ENCODE data around the gene PLPPR5.

The PLPPR5 gene

DNA sequence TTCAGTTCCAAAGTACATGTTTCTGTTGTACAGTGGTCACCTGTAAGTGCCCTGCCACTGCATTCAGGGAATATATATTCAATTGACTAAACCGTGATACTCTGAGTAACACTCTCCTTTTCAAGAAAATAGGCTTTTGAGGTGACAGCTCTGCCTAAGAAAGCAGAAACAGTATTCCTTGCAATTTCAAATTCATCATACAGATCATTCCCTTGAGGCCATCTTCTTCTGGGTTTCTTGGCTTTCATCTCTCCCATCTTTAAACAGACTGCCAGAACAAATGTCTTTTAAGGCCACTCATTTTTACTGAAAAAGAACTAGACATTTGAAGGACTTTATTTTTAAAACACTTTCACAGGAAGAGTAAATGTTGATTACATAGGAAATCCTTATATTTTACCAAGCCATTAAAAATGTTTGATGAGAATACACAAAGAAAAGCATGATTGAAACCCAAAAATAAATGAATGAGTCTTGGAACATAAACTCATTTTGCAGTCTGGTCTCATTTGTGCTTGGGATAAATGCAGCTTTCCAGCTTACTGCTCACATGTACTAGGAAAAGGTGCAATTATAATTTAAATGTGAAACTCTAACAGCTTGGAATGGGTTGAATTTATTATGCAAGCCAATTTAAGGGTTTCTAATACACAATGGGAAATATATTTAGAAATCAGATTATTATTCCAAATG is 34.7 kb downstream of the PLPPR5 start:
- in situ Hi-C loops (cut with HindIII; ENCODE audit: low sequenced_read_pairs) = no loop called here

DNA sequence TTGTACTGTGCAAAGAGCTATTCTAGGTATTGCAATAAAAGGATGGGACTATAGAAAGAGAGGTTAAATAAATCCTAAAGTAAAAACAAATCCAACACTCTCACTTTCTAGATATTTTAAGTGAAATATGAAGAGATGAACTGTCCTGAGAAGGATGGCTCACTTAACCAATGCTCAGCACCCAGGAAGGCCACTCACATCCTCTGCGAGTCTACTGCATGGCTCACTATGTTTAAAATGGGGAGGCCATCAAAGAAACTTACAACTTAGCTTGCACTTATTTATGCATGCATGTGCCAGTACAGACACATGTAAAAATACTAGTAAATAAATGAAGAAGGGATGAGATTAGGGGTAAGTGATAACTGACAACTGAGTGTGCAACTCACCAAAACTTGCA is 37.5 kb downstream of the PLPPR5 start:
- in situ Hi-C loops (cut with HindIII; ENCODE audit: low sequenced_read_pairs) = no loop called here

DNA sequence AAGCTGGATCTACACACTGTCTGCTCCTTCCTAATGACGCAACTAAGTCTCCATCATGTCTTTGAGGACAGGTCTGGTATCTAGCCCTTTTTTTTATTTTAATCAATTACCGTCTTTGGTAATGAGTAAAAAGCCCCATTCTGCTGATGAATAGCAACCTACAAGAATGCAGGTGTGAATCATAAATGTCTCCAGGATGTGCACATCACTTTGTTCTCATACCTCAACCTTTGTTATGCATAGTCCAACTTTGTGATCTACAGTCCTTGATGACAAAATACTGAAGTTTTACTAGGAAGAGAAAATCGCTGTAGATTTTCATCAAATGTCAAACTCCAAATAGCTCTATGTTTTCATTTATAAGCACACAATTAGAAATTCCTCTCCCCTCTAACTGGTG is 39.3 kb downstream of the PLPPR5 start:
- in situ Hi-C loops (cut with HindIII; ENCODE audit: low sequenced_read_pairs) = no loop called here

DNA sequence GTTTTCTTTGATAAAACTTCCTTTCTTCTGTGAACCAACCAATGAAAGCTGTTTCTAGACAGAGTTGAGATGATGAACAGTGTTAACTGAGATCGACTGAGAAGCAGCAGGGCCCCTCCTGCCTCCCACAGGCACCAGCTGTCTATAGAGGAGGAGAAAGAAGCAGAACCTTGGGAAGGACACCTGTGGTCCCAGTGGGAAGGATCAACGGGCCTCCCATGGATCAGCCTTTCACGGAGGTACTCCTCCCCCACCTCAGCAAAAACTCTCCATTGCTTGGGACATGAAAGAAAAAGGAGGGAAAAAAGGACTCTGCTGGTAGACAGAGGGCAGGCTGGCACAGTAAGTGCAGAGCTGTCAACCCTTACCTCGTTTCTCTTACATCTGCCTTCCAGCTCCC is 40.5 kb downstream of the PLPPR5 start:
- in situ Hi-C loops (cut with HindIII; ENCODE audit: low sequenced_read_pairs) = no loop called here

DNA sequence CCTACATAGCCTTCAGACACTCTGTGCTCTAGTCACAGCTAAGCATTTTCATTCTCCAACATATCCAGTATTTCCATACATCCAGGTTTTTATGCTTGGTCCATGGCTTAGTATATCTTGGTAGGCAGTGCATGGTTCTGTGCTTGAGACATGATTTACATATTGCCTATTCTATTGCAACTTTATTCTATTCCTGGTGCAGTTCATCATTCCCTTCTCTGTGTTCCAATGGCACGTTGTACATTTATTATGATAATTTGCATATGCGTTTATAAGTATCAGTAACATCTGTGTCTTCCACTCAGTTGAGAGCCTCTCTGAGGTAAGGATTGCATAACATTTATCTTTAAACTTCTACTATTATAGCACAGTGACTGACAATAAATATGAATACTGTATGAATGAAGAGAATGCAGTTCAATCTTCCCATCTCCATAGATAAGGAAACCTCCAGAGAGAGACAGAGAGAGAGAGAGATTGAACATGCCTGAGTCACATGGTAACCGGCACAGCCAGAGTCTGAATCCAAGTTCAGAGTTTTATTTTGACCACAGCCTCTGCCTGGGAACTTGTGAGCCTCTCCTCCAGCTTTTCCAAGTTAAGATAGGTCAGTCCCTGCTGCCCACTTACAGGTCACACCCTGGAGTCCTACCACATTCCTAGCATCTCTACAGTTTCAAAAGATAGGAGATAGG is 41.5 kb downstream of the PLPPR5 start:
- in situ Hi-C loops (cut with HindIII; ENCODE audit: low sequenced_read_pairs) = no loop called here

DNA sequence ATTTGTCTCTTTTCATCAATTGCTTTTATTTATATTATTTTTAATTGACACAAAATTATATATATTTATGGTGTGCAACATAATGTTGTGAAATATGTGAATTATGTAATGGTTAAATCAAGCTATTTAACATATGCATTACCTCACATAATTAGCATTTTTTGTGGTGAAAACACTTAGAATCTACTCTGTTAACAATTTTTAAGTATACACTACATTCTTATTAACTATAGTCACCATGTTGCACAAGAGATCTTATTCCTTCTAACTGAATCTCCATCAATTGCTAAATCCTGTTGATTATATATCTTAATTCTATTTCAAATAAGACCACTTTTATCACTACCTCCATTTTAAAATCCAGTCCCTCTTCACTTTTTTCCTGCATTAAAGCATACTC is 42.5 kb downstream of the PLPPR5 start:
- in situ Hi-C loops (cut with HindIII; ENCODE audit: low sequenced_read_pairs) = no loop called here

DNA sequence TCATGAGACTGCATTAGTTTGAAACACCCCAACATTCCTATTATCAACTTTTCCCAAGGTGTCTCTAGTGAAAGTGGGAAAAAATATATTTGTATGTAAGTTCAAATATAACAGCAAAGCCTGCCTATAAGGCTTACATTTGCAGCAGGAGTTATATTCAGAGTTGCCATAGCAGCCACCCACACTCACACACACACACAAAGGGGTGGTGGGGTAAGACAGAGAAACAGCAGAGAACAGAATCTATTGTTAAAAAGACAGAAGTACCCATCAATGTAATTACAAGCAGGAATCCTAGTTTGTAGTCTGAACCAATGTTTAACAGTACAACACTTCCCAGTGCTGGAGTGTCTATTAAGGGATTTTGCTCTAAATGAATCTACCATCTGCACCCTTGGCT is 55.0 kb downstream of the PLPPR5 start:
- in situ Hi-C loops (cut with HindIII; ENCODE audit: low sequenced_read_pairs) = no loop called here

DNA sequence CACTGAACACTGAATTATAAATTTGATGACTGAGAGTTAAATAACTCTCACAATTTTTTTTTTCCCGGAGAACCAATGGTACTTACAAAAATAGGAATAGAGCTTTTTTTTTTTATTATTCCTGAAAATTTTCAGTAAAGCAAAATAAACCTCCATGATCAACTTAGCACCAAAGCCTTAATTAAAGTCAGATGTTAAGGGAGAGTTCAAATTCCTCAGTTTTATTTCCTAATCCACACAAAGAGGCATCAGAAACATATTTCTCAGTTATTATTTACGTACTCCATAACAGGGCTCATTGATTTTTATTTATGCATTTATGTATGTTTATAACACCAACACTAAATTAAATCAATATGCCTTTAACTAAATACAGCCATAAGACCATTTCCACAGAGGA is 55.5 kb downstream of the PLPPR5 start:
- in situ Hi-C loops (cut with HindIII; ENCODE audit: low sequenced_read_pairs) = no loop called here

DNA sequence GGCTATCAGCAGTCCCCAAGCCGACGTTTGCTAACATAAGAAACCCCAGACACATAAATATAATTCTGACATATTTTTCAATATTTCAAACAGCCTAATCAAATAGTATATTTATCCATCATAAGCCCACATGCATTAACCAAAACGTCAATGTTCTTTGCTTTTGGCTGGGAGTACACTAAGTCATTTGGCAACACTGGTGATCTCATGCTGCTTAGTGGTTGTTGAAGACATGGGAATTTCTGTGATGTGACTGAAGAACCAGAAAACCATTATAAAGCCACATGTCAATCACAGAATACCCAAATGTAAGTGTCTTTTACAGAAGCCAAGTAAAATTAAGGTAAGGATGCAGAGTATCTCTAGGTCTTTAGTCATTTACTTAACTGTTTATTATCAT is 57.6 kb downstream of the PLPPR5 start:
- in situ Hi-C loops (cut with HindIII; ENCODE audit: low sequenced_read_pairs) = no loop called here

DNA sequence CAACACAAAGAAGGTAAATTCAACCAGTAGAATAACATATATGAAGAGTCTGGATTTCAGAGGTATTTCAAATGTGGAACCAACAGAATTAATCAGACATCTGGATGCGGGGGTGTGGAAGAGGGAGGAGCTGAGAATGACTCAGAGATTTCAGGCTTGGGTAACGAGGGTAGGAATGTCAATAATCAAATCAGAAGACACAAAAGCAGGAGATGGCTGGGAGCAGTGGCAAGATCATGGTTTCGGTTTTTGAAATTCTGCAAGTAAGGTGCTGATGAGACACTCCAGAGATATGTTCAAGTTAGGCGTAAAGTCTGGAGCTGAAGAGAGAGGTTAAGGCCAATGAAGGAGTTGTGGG is 64.0 kb downstream of the PLPPR5 start:
- in situ Hi-C loops (cut with HindIII; ENCODE audit: low sequenced_read_pairs) = no loop called here

DNA sequence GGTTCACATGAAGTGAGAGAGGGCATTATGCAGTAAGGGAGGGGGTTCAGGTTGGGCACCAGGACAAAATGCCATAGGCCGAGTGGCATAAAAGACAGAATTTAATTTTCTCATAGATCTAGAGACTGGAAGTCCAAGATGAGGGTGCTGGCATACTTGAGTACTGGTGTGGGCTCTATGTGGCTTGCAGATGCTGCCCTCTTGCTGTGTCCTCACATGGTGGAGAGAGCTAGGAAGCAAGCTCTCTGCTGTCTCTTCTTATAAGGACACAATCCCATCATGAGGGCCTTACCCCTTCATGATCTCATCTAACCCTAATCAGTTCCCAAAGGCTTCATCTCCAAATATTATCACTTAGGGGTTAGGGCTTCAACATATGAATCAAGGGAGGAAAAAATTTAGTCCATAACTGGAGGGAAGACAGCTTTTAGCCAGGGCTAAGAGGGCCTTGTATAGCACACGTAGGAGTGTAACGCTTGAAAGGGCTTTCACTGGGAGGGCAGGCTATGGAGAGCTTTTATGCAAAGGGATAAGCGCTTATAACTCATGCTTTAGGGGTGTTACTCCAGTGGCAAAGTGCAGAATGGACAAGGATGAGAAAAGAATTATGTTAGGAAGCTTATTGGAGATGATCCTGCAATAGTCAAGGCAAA is 64.5 kb downstream of the PLPPR5 start:
- in situ Hi-C loops (cut with HindIII; ENCODE audit: low sequenced_read_pairs) = no loop called here

DNA sequence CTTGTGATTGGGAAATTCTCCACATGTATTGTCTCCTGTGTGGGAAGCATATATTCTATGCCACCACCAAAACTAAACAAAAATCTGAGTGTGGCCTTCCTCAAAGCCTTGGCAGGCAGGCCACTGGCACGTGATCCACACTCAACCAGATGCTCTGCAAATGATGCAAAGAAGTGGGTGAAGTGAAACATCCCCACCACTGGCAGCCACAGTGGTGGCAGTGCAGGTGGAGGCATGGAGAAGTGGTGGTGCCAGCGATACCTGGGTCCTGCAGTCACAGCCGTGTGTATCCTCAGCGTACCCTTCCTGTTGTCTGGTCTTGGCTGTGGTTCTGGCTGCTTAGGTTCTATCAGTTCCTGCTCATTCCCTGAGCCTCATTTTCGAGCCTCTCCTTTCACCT is 65.2 kb downstream of the PLPPR5 start:
- in situ Hi-C loops (cut with HindIII; ENCODE audit: low sequenced_read_pairs) = no loop called here

DNA sequence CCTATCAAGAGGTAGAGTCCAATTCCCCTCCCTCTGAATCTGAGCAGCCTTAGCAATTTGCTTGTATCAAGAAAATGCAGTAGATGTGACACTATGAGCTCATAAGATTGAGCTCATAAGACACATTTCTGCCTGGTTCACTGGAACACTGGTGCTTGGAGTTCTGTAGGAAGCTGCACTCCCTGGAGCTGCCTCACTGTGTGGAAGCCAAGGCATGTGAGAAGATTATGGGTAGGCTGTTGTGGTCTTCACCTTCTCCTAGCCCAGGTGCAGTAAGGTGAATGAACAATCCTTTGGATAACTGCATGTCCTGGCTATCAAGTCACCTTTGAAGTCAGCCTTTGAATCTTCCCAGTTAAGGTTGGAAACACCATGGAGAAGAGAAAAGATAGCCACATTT is 67.3 kb downstream of the PLPPR5 start:
- in situ Hi-C loops (cut with HindIII; ENCODE audit: low sequenced_read_pairs) = no loop called here

DNA sequence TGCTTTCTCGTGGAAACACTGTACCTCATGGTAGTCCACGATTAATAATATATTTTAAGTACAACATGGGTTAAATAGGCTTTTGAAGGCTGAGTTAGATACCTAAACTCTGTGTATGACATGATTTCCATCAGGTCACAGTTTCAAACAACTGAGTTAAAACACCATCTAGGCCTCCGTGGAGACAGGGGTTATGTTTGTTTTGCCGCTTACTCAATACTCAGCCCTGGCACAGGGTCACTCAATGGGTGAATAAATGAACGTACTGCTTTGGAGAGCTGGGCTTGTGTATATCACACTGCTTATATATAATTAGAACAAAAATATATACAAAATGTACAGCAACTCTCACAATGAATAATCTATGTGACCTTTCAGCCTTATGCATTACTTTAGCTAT is 72.5 kb downstream of the PLPPR5 start:
- in situ Hi-C loops (cut with HindIII; ENCODE audit: low sequenced_read_pairs) = no loop called here

DNA sequence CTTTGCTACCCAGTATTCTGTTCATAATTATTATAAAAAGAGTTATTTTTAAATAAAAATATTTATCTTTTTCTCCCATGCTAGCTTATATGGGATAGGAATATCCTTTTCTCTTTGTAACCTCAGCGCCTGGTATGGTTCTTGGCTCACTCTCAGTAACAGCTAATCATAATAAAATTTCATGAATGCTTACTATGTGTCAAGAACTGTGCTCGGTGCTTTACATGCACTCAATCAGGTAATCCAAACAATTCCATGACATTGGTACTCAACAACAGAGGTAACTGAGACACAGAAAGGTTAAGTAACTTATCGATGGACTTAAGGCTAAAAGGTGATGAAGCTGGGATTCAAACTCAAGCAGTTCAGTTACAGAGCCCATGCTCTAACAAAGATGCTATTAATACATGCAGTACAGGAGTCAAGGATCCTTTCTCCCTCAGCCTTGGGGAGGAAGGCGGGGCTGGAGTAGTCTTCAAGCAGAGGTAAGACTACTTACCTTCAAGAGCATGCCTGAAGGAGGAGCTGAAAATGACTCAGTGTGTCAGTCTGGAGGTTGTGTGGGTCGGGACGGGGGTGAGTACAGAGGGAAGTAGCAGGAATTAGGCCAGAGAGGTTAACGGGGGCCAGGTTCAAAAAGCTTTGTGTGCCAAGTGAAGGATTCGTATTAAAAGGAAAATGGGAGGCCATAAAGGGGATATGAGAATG is 73.4 kb downstream of the PLPPR5 start:
- in situ Hi-C loops (cut with HindIII; ENCODE audit: low sequenced_read_pairs) = no loop called here

DNA sequence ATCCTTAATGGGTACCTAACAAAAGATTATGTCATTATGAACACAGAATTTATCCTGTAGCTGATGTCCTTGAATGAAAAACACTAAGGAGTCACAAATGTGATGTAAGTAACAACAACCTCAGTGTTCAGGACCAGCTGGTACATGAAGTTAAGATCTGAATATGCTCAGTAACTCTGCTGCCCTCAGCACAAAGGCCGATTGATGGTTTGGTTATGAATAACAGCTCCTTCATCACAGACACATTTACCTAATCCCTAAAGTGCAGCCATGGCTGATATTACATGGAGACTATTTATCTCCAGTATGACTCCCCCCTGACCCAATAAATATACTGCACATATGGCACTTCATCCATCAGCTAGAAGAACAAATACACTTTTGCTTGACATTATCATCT is 75.2 kb downstream of the PLPPR5 start:
- in situ Hi-C loops (cut with HindIII; ENCODE audit: low sequenced_read_pairs) = no loop called here

DNA sequence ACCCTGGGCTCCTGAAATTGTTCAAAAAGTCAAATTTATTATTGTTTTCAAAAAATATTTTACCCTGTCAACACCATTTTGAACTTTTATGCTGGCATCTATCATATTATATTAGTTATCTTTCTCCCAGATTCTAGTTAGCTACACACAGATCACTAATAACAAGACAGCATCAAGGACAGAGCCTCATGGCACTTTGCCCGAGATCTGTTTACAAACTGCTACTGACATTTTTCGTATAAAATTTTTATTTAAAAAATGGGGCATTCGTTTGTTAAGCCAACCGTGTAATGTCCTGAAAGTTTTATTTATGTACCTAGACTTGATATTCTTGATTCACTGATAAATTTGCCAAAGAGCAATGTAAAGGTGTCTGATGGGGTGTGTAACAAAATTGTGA is 78.1 kb downstream of the PLPPR5 start:
- in situ Hi-C loops (cut with HindIII; ENCODE audit: low sequenced_read_pairs) = no loop called here

DNA sequence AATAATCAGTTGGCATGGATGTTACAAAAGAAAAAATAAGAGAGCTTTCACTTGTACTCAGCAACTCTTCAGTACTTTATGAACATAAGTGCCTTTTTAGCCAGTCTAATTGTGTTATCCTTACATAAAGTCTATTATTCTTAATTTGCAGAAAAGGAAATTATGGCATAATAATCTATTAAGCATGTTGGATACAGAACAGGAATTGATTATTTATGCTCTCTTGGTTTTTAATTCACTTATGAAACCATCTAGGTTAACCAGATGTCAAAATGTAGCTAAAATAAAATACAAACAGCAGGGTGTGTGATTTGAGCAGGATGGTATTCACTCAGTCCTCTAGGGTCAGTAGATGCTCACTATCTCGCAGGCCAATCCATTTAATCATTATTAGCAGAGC is 79.7 kb downstream of the PLPPR5 start:
- in situ Hi-C loops (cut with HindIII; ENCODE audit: low sequenced_read_pairs) = no loop called here

DNA sequence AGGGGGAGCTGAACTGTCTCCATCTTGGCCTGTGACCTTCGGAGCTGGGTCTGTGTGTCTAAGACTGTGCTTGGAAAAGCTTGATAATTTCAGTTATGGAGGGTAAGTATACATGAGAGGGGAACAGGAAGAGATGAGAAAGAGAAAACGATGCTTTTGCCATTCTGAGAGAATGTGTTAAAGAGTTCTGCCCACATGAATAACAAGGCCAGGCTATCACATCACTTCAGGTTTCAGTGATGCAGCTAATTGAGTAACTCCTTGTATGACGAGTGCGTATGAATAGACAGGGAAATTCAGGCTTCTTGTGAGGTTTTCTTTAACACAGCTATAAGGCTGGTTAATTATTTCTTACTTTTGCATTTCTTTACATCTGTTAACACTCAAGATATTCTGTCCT is 81.0 kb downstream of the PLPPR5 start:
- in situ Hi-C loops (cut with HindIII; ENCODE audit: low sequenced_read_pairs) = no loop called here

DNA sequence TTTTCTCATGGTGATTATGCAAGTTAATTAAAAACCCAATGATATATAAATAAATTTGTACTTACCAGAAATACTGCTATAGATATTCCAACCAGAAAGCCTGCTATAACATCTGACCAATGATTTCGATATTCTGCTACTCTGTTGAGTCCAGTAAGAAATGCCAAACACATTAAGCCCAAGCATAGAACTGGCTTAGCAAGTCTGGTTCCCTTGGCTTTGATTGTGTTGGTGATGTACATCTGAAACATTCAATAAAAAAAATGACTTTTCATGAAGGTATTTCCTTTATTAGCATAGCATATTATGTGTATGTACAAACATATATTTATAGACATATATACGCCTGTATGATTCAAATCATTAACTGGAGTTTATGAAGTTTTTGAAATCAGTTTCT is 82.8 kb downstream of the PLPPR5 start:
- in situ Hi-C loops (cut with HindIII; ENCODE audit: low sequenced_read_pairs) = no loop called here

DNA sequence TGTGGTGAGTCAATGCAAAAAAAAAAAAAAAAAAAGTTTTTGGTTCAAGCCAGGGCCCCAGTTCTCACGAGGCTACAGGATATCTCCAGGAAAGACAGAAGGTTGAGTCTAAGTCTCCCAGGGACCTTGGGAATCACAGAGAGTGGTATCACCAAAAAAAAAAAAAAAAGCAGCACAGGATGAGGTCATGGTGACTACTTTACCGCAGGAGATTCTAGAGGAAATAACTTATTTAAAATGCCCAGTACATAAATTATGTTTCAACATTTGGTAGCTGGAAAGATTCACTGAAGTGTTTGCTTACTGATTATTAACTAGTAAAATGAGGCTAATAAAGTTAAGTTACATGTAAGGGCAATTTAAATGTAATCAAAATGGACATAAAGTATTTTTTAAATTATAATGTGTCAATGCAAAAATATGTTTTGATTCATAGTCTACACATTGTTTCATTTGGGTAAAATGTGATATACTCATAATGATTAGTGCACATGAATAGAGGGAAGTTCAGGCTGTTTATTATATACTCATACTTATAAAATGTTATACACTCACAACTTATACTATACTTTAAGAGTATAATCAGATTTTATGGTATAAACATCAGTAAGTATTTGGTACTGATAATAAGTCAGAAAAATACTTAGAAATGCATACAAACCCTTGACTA is 84.1 kb downstream of the PLPPR5 start:
- in situ Hi-C loops (cut with HindIII; ENCODE audit: low sequenced_read_pairs) = no loop called here
